Tibial artery (tissue), 4 donors: ENCODE data around the gene SECISBP2L.

ENCODE experiments used
- DNase-seq, 2 donors: peaks; one replicate each; pipeline ENCODE4 v3.0.0-alpha.2; 2019
- H3K27ac ChIP-seq, 2 donors: fragments of 200-600 bp; sonication (generic) in 1 of 2; 1 replicate in 1 of 2; 2 replicates in 1 of 2; pipeline ENCODE4 v1.5.1; 2018 to 2019; ENCODE audit warnings: mild to moderate bottlenecking in 1 of 2
- H3K27me3 ChIP-seq, 2 donors: fragments of 200-600 bp; sonication (generic) in 1 of 2; one replicate each; pipeline versions ENCODE4 v1.5.1 to v1.6.0; 2016 to 2019
- H3K36me3 ChIP-seq, 3 donors: fragments of 200-600 bp; sonication (generic) in 2 of 3; one replicate each; pipeline ENCODE4 v1.5.1; 2016 to 2019; ENCODE audit warnings: mild to moderate bottlenecking in 2 of 3
- H3K4me1 ChIP-seq, 4 donors: fragments of 200-600 bp; sonication (generic) in 2 of 4; 1 replicate in 3 of 4; 2 replicates in 1 of 4; pipeline ENCODE4 v1.5.1; 2016 to 2019
- H3K4me3 ChIP-seq, 2 donors: fragments of 200-600 bp; sonication (generic) in 1 of 2; 1 replicate in 1 of 2; 2 replicates in 1 of 2; pipeline ENCODE4 v1.5.1; 2018 to 2019; ENCODE audit warnings: mild to moderate bottlenecking in 2 of 2
- H3K9me3 ChIP-seq, 3 donors: fragments of 200-600 bp; sonication (generic) in 1 of 3; one replicate each; pipeline ENCODE4 v1.5.1; 2016 to 2019
- CTCF ChIP-seq, 2 experiments: fragments of 200-600 bp in 1 of 2; fragments of 450-650 bp in 1 of 2; IDR thresholded peaks; one replicate each; pipeline ENCODE4 v1.5.1; 2017 to 2019; ENCODE audit warnings: antibody characterized with exemption in 2 of 2, mild to moderate bottlenecking in 1 of 2, moderate library complexity in 1 of 2
- intact Hi-C: fragments of 100-400 bp; cut with DNase I; formaldehyde crosslinking; loops from one replicate; pipeline ENCODE4 v1.15.0; 2023; ENCODE audit warnings: low total_unique reads

Gene SECISBP2L

GRCh38 chr15:49066372-49066771 lies 20.1 kb upstream of the SECISBP2L start:
- intact Hi-C loops = no loop called here

GRCh38 chr15:49064884-49065283 lies 18.6 kb upstream of the SECISBP2L start:
- TF ChIP-seq CTCF (IDR thresholded peaks at IDR 0.05) = no peak
- intact Hi-C loops = no loop called here

More at GRCh38 chr15:49066372-49066771, 20.1 kb upstream of the SECISBP2L start:
- Histone ChIP-seq H3K27me3 (peaks cover 0 to 3% of the 10 kb centered on the region in 2 donors), H3K4me3 (no peak overlapping the region), H3K27ac (no peak overlapping the region), H3K36me3 (no peaks in the 10 kb centered on the region), H3K9me3 (no peaks in the 10 kb centered on the region), H3K4me1 (no peaks in the 10 kb centered on the region)
- no peak for DNase-seq
- no peak for TF ChIP-seq CTCF (IDR thresholded peaks at IDR 0.05)

GRCh38 chr15:49064281-49064653 lies 18.0 kb upstream of the SECISBP2L start:
- Histone ChIP-seq H3K36me3 (no peaks in the 10 kb centered on the region), H3K27me3 (peaks cover 0 to 3% of the 10 kb centered on the region in 2 donors), H3K4me3 (no peak overlapping the region), H3K9me3 (no peaks in the 10 kb centered on the region), H3K27ac (no peak overlapping the region), H3K4me1 (peaks cover 0 to 5% (median 2%) of the 10 kb centered on the region in 4 donors)
- DNase-seq = no peak
- TF ChIP-seq CTCF (IDR thresholded peaks at IDR 0.05) = no peak
- intact Hi-C loops = no loop called here

More at GRCh38 chr15:49064884-49065283, 18.6 kb upstream of the SECISBP2L start:
- no peak overlapping the region for H3K27ac ChIP-seq
- no peak for DNase-seq
- no peak overlapping the region for H3K4me3 ChIP-seq
- no peaks in the 10 kb centered on the region for H3K36me3 ChIP-seq
- H3K9me3 ChIP-seq = no peaks in the 10 kb centered on the region
- peaks cover 0 to 5% (median 1%) of the 10 kb centered on the region in 4 donors for H3K4me1 ChIP-seq
- H3K27me3 ChIP-seq = peaks cover 0 to 3% of the 10 kb centered on the region in 2 donors

DNA sequence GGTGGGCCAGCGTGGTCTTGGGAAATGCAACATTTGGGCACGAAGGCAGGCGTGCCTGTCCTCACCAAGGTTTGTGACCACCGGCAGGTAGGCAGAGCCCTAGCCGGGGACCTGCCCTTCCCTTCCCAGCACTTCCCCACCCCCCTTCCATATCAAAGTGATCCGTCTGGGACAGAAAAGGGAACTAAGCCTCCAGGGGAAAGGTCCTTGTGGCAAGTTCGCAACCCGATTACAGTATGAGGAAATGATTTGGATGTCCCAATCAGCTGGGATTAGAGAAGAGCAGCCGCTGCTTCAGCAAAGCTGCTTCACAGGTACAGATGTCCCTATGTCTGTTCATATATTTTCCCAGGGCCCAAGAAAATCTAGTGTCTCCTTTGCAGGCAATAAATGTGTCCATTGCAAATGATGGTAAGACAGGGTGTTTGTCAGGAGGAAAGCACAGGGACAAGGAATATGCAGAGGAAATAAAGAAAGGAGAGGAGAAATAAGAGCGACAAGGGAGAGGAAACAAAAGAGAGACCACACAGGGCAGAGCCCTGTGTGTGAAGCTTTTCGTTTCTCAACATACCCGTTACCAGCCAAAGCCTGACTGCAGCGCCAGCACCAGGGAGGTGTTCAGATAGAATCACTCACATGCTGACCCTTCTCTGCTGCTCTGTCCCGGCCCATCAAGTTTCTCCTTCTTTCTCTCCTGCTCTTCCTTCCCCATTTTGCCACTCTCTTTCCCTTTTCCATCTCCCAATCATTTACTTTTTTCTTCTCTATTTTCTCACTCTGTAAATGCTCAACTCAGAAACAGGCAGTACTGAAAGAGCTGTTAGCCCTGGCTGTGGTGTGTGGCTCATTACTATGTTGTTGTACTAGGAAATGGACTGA lies 17.4 kb upstream of the SECISBP2L start:
- H3K27ac ChIP-seq = no peak overlapping the region
- no peaks in the 10 kb centered on the region for H3K36me3 ChIP-seq
- DNase-seq = no peak
- H3K27me3 ChIP-seq = peaks cover 0 to under 1% of the 10 kb centered on the region in 2 donors
- no peak overlapping the region for H3K4me3 ChIP-seq
- TF ChIP-seq CTCF (IDR thresholded peaks at IDR 0.05) = no peak
- peaks cover 0 to 5% (median 2%) of the 10 kb centered on the region in 4 donors for H3K4me1 ChIP-seq
- no peaks in the 10 kb centered on the region for H3K9me3 ChIP-seq
- intact Hi-C loops = no loop called here

- Histone ChIP-seq H3K4me1 (peaks cover 0 to 5% (median 2%) of the 10 kb centered on the region in 4 donors), H3K27ac (no peak overlapping the region), H3K36me3 (no peaks in the 10 kb centered on the region), H3K27me3 (no peaks in the 10 kb centered on the region), H3K4me3 (no peak overlapping the region), H3K9me3 (no peaks in the 10 kb centered on the region)
- DNase-seq = no peak
- intact Hi-C loops = no loop called here
- TF ChIP-seq CTCF (IDR thresholded peaks at IDR 0.05) = no peak
These were observed 16.7 kb upstream of the SECISBP2L start for GRCh38 chr15:49062900-49063299.
